ENCODE data around the gene TRIM63.
A peak's percentile ranks its signal among the peaks of the same experiment; 100 is the strongest.

TRIM63 gene

GRCh38 chr1:26023009-26023408 is 44.4 kb downstream of the TRIM63 start:
- Histone ChIP-seq H3K27ac (no peak overlapping the region), H3K4me3 (no peak overlapping the region)
- DNase-seq (ENCODE audit: low spot score), result no peak
- TF ChIP-seq CTCF (IDR thresholded peaks at IDR 0.05), result no peak

GRCh38 chr1:26022404-26022779 is 45.0 kb downstream of the TRIM63 start:
- DNase-seq (ENCODE audit: low spot score), result no peak
- TF ChIP-seq CTCF (IDR thresholded peaks at IDR 0.05), result no peak
- peak overlapping the region; percentile 63 for H3K4me3 ChIP-seq
- peak overlapping the region in 1 of 2 donors; percentile 65 for H3K27ac ChIP-seq

- TF ChIP-seq CTCF (IDR thresholded peaks at IDR 0.05), result no peak
- Histone ChIP-seq H3K27ac (peak within 1 kb of the TSS in 1 of 2 donors; percentile 65), H3K4me3 (peak within 1 kb of the TSS; percentile 63)
- no peak for DNase-seq (ENCODE audit: low spot score)
Measured at GRCh38 chr1:26021647-26022403, 45.6 kb downstream of the TRIM63 start, which contains the start of gene EXTL1. Gene EXTL1 (plus strand): TSS chr1:26021775. CDS start chr1:26022647, 872 bp downstream.

- peak overlapping the region; percentile 63 for H3K4me3 ChIP-seq
- peak overlapping the region in 1 of 2 donors; percentile 65 for H3K27ac ChIP-seq
- TF ChIP-seq CTCF (IDR thresholded peaks at IDR 0.05), result no peak
- no peak for DNase-seq (ENCODE audit: low spot score)
Measured at GRCh38 chr1:26020941-26021646, 46.3 kb downstream of the TRIM63 start.

- no peak overlapping the region for H3K27ac ChIP-seq
- no peak for DNase-seq (ENCODE audit: low spot score)
- no peak overlapping the region for H3K4me3 ChIP-seq
Measured at GRCh38 chr1:26020330-26020768, 47.1 kb downstream of the TRIM63 start.

GRCh38 chr1:26019641-26020315 is 47.7 kb downstream of the TRIM63 start:
- H3K4me3 ChIP-seq, result no peak overlapping the region
- no peak overlapping the region for H3K27ac ChIP-seq
- TF ChIP-seq CTCF (IDR thresholded peaks at IDR 0.05), result no peak
- no peak for DNase-seq (ENCODE audit: low spot score)

More at GRCh38 chr1:26020330-26020768, 47.1 kb downstream of the TRIM63 start:
- TF ChIP-seq CTCF (IDR thresholded peaks at IDR 0.05), result no peak
